Activated effector memory CD4-positive, alpha-beta T cell treated with anti-CD3 and anti-CD28 coated beads, Interleukin-2, amount 50 U/mL, for 16 hours (primary cell): Measurements from ENCODE around the gene LITAF.
A peak's percentile ranks its signal among the peaks of the same experiment; 100 is the strongest.
"Not testable (repeated sequence)": the region's sequence is repeated elsewhere in the genome, so short reads cannot be mapped to it uniquely, and the experiment has no call there.

ENCODE experiments used
- DNase-seq: peaks from one replicate; pipeline ENCODE4 v3.0.0-alpha.2; 2020

Gene LITAF

DNA sequence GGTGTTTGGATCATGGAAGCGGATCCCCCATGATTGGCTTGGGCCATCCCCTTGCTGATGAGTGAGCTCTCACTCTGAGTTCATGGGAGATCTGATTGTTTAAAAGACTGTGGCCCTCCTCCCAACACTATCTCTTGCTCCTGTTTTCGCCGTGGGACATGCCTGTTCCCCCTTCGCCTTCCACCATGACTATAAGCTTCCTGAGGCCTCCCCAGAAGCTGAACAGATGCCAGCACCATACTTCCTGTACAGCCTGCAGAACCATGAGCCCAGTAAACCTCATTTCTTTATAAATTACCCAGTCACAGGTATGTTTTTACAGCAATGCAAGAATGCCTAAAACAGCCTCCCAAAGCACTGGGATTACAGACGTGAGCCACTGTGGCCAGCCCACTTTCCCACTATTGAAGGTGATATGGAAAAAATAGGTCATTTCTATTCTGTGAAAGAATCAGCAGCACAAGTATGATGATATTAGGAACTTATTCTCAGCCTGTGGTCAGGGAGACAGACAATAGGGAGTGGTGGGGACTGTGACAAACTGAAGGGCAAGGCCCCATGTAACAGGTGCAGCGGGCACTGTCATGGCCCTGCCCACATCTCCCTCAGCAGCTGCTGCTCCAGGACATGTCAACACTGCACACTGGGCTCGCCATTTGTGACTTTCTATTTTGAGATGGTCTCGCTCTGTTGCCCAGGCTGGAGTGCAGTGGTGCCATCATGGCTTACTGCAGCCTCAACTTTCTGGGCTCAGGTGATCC lies 33.7 kb upstream of the LITAF start:
- no peak for DNase-seq

DNA sequence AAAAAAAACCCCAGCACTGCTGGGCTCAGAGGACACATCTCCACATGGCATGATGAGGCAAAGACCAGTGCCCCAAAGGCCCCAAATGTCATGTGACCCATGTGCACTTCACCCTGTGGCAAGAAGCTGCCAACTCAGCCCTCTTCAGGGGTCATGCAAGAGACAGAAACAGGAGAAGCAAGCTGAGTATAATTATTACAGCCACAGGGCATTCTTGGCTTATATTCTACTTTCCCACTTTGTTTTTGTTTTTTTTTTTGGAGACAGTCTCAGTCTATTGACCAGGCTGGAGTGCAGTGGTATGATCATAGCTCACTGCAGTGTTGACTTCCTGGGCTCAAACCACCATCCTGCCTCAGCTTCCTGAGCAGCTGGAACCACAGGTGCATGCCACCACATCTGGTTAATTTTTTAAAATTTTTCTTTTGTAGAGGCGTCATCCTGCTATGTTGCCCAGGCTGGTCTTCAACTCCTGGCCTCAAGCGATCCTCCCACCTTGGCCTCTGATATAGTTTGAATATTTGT lies 32.7 kb upstream of the LITAF start:
- DNase-seq, result peak; percentile 66

DNA sequence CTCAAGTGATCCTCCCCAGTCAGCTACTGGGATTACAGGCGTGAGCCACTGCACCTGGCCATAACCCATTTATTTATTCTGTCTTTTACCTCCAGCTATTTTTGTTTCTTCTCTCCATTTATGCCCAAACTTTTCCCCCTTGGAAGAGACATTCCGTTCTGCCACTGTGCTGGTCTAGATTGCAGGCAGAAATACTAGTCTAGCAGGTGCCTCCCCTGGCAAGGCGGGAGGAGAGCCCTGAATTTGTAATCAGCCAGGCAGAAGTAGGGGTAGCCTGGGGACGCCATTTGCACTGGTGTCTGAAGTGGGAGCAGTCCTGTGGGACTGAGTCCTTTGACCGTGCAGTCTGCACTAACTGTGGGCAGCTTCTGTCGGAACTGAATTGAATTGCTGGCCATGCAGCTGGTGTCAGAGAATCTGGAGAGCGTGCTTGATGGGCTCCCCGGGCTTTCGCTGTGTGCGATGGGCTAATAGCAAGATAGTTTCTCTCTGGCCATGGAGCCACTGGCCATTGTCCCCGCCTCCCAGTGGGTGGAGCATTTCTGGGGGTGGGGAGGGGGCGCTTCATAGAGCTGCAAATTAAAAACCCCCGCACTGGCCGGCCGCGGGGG lies 31.5 kb upstream of the LITAF start:
- DNase-seq, result no peak

DNA sequence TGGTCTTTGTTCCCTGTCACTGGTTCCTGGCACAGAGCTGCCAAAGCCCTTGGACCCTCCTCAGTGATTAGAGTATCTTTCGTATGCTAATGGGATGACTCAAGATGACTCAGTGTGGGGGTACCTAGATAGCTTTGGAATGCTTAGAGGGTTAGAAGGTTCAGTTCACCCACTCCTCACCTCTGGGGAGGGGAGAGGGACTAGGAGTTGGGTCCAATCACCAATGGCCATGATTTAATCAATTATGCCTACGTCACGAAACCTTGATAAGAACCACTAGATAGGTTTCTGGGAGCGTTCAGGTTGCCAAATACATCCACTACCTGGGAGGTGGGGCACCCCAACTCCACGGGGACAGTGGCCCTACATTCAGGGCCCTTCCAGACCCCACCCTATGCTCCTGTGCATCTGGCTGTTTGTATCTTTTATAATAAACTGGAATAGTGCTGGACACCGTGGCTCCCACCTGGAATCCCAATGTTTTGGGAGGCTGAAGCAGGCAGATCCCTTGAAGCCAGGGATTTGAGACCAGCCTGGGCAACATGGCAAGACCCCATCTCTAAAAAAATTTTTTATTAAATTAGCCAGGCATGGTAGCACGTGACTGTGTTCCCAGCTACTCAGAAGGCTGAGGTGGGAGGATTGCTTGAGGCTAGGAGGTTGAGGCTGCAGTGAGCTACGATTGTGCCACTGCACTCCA lies 29.2 kb upstream of the LITAF start:
- no peak for DNase-seq

DNA sequence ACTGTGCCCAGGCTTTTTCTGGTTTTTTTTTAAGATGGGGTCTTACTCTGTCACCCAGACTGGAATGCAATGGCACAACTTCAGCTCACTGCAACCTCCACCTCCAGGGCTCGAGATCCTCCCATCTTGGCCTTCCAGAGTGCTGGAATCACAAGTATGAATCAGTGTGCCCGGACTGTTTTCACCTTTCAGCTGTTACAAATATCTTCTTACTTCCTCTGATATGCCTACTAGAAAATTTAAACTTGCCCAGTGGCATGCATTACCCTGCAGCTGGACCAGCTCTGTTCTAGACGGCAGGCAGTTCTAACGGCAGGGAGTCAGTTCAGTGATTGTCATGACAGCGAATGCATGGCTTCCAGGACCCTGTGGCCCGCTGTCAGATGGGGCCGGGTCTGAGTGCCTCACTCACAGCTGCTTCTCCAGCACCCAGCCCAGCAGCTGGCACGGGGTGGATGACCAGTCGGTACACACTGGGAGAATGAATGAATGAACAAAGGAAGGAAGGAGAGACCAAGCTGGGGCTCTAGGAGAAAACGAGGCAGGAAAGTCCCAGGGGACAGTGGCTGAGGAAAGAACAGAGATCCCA lies 28.0 kb upstream of the LITAF start:
- DNase-seq, result no peak

DNA sequence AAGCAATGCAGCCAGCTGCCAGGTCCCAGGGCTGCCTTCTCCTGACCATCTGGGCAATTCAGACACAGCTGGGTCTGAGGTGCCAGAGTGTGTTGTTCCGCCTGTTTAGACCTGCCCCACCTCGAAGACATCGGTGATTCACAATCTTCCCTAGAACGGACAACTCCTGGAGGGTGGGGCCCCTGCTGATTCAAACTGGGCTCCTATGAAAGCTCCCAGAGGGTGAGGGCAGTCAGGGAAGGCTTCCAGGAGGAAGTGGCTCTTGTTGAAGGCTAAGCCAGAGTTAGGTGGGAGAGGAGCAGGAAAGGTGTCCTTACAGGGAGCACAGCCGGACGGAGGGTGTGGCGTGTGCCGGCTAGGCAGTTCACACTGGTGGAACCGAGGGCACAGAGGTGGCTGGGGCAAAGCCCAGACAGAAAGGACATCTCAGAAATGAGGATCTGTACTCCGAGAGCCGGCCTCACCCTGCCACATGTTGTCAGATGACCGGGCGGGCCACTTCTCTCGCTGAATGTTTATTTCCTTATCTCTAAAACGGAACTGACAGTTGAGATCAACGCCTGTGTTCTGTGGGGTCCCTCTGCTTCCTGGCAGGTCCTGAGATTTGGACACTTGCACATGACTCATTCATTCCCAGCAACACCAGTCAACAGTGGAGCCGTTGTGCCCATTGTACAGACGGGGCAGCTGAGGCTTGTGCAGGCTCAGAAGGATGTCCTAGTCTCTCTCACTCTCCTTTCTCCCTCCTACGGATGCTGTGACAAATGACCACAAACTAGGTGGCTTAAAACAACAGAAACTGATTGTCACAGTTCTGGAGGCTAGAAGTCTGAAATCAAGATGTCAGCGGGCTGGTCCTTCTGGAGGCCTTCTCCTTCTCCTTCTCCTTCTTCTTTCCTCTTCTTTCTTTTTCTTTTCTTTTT lies 26.9 kb upstream of the LITAF start:
- no peak for DNase-seq

DNA sequence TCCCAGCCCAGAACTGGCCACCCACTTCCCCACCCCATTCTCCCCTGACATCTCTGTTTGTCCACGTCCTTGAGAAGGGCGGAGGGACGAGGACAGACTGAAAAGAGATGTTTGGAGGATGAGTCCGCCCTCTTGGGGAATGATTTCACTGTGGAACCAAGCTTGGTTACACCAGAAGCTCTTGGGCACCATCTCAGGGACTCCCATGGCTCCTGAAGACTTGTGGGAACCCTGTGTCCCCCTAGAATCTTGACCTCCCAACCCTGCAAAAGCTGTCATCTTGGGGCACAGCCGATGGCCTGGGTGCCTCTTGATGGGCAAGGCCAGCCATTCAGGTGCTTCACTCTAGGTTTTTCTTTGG lies 25.9 kb upstream of the LITAF start:
- DNase-seq, result no peak

DNA sequence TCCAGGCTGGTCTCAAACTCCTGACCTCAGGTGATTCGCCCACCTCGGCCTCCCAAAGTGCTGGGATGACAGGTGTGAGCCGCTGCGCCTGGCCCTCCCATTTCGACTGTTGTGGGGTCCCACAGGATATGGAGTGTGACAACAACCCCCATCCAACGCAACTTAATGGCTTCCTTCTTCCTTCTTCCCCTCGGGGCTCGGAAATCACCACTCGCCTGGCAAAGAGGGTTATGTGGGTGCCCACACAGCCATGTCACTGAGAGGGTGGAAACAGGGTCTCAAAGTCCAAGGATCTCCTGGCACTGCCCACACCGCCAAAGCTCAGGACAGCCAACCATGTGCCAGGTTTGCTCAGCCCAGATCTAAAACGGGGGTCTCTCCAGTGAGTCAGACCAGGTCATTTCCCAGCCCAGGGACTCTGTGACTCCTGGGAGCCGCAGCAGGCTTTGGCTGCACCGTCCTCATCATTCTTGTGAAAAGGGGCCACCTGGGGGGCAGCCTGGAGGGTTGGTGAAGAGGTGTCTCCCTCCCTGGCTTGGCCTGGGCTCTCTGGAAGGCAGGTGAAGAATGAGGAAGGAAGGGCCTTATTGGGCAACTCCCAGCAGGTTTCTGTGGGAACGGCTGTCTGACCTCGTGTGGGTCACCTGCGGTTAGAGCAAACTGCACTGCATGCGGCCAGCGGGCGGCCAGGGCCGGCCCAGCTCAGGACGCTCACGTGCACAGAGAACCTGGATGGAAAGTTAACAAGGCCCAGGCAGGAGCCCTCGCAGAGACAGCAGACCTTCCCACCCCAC lies 25.3 kb upstream of the LITAF start:
- no peak for DNase-seq

DNA sequence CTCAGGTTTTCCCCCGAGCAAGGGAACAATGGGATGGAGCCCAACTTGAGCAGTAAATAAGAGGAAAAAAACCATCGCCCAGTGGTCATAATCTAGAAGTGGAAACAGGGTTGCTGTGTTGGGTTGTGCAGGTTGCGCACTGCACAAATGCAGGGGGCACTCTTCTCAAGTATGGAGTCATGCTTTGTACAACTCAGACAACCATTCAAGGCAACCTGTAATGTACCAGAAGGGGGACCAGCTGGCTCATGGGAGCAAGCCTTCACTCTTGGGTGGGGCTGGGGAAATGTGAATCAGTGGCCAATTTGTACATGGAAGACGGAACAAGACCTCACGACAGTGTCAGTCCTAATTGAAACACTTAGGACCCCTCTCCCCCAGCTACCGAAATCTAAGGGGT lies 23.9 kb upstream of the LITAF start:
- no peak for DNase-seq

DNA sequence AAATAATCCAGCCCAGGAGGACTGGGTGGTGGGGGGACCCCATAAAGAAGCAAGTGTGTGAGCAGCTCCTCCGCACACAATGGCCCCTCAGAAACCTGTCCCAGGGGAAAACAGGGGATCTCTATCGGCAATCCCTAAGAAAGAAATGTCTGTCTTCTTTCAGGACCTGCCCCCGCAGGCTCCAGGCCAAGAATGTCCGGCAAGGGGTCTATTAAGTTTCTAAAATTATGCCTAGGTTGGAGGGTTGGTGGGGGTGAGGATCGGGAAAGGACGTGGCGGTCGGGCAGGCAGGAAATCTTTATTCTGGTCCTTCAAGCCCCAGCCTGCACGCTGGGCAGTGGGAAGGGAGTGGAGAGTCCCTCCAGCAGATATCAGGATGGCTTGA lies 23.4 kb upstream of the LITAF start:
- no peak for DNase-seq

DNA sequence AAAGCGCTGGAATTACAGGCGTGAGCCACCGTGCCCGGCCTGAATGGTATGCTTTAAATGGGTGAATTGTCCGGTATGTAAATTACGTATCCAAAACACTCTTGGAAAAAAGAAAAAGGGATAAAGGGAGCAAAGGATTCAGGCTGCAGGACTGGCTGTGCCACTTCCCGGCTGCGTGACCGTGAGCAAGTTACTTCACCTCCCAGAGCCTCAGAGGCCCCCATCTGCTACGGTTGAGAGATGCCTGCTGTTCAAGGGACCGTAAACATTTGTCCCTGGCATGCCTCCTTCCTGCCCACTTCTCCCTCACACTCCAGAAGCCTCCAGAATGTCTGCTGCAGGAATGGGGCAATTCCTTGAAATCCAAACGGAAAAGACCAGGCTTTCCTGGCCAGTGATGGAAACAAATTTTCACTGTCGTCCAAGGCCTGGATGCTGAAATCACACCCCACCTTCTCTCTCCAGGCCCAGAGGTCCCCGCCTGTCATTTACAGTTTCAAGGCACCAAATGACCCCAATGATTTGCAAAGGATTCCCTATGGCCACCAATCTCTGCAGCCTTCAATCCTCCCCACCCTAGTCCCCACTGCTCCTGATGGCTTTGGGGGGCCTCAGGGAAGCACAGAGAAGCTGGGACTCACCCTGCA lies 22.9 kb upstream of the LITAF start:
- DNase-seq, result no peak

DNA sequence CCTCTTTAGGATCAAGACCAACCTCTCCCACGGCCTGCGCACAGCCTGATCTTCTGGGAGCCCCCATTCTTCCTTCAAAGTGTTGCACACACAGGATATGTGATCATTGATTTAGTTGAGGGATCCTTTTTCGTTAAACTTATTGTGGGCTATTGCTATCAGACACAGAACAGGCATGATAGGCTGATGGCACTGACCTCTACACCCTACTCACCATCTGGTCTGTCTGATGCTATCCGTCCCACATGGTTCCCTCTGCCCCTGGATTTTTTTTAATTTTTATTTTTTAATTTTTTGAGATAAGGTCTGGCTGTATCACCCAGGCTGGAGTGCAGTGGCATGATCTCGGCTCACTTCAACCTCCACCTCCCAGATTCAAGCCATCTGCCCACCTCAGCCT lies 19.2 kb upstream of the LITAF start:
- no peak for DNase-seq

DNA sequence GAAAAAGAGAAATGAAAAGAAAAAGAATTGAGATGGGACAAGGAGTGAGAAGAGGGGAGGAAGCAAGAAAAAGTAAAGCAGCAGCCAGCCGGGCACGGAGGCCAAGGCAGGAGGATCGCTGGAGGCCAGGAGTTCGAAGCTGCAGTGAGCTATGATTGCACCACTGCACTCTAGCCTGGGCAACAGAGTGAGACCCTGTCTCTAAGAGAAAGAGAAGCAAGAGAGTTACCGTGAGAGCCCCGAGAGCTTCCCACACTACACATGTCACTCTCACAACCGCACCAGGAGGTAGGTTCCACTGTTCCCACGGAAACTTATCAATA lies 18.8 kb upstream of the LITAF start:
- no peak for DNase-seq

DNA sequence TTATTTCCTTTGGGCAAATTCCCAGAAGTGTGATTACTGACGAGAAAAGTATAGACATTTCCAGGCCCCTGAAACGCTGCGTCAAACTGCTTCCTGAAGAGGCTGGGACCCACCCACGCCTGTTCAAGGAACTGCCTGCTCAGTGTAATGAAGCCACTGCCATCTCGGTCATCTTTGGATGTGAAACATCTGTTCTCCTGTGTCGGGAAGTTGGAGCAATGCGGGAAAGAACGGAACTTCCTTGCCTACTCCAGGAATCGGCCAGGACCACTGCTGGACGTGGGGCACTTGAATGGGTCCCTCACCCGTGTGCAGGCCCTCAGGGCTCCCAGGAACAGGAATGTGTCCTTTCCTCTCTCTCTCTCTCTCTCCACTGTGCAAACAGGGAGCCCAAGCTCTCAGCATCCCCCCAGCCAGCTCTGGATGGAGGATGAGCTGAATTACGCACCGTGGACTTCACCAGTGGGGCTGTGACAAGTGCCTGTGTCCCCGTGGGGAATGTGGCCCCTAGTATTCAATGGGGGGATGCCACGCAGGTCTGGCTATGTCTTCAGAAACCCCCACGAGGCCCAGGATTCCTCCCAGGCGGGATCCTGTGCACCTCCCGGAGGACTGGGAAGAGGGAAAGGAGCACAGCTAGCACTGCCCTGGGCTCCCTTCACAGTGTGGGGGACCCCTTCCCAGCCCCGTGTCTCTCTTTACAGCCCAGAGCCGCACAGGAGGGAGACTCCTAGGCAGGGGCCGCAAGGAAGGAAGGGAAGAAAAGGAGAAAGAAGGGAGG lies 18.3 kb upstream of the LITAF start:
- no peak for DNase-seq

DNA sequence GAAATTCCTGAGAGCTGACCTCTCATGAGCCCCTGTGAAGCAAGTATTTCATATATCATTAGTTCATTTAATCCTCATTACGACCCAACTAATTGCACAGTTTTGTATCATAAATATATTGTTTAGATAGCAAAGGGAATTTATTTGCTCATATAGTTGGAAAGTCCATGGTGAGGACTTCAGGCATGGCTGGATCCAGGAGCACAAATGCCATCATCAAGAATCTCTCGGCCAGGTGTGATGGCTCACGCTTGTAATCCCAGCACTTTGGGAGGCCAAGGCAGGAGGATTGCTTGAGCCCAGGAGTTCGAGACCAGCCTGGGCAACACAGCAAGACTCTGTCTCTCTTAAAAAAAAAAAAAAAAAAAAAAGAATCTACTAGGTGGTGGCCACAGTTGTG lies 17.6 kb upstream of the LITAF start:
- not testable (repeated sequence) for DNase-seq

DNA sequence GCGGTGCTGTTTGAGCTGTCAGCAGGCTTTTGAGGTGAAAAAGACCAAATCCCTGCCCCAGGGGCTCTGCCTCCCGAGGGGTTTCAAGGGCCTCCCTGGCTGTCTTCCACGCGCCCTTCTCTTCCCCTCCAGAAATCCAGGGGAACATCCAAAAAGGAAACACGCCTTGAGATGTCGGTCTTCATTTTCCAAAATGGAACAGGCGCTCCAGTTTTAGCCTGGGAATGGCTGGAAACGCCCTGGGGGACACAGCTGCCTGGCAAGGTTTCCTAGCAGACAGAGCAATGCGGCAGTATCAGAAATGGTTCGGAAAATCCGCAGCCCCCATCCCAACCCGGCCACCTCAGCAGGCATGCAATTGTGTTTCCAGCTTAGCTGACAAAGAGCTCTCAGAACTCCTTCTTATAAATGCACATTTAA lies 16.6 kb upstream of the LITAF start:
- no peak for DNase-seq

DNA sequence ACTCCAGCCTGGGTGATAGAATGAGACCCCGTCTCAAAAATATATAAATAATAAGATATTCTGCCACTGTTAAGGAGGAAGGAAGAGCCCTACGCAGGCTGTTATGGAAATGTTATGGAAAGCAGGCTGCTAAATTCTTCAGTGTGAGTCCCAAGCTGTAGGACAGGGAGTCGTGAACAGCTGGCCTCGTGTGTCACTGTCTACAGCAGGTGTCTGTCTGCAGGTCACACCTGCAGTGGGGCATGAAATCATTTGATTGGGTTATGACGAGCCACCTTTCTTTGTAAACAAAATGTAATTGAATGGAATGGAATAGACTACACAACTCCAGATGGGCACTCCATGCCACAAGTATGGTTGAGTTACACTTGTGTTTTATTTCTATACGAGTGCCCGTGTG lies 15.6 kb upstream of the LITAF start:
- DNase-seq, result no peak

DNA sequence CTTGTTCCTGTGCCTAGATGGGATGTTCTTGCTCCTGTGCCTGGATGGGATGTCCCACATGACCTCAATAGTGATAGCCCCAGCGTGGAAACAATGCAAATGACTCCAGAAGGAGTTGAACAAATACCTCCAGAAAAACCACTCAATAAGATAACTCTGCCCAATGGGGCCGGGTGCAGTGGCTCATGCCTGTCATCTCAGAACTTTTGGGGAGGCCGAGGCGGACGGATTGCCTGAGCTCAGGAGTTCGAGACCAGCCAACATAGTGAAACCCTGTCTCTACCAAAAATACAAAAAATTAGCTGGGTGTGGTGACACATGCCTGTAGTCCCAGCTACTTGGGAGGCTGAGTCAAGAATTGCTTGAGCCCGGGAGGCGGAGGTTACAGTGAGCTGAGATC lies 15.2 kb upstream of the LITAF start:
- DNase-seq, result no peak

DNA sequence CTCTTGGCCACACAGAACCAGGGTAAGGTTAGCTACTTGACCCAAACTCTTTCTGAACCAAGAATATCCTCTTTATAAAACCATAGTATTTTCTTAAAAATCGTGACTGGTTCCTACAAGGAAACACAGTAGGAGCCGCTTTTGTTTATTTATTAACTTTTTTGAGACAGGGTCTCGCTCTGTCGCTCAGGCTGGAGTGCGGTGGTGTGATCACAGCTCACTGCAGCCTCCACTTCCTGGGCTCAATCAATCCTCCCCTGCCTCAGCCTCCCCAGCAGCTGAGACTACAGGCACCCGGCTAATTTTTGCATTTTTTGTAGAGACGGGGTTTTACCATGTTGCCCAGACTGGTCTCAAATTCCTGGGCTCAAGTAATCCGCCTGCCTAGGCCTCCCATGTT lies 14.7 kb upstream of the LITAF start:
- no peak for DNase-seq

DNA sequence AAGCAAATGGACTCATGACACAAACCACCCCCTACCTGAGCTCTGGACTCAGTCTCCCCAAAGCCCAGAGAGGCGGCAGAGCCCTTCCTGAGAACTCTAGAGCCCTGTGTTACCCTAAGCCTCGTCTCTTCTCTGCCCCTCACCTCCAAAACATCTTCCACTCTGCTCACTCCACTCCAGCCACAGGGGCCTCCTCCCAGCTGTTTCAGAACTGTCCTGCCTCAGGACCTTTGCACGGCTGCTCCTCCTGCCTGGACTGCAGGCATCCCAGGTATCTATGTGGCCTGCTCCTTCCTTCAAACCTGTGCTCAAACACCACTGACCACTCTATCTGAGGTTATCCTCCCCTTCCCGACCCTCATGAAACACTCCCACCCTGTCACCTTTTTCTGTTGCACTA lies 12.9 kb upstream of the LITAF start:
- no peak for DNase-seq
